ENCODE data around the gene SHKBP1.
A peak's percentile ranks its signal among the peaks of the same experiment; 100 is the strongest.

Gene SHKBP1

GRCh38 chr19:40588926-40589569, 12.4 kb downstream of the SHKBP1 start:
- Histone ChIP-seq H3K4me1 (ENCODE audit: control insufficient read depth, insufficient read depth, low read length) (no peaks in the 10 kb centered on the region; the same call in 1 of the 2 replicates), H3K36me3 (ENCODE audit: control insufficient read depth in 2 of 2, insufficient read depth in 1 of 2, low read length in 2 of 2) (peaks cover 36 to 45% of the 10 kb centered on the region in 2 experiments), H3K27ac (ENCODE audit: extremely low read depth, low read depth, low read length) (no peak overlapping the region), H3K9me3 (ENCODE audit: control insufficient read depth, insufficient read depth, low read depth, low read length) (no peaks in the 10 kb centered on the region), H3K4me3 (ENCODE audit: low read depth, low read length) (no peak overlapping the region)
- ChIA-PET CTCF (interaction anchor here (0.7 to 2.7 kb wide), 5 partner anchors 11 to 46 kb away, joined by 3 to 10 read pairs (median 4); no protein-coding TSS in a partner anchor), POLR2A (interaction anchor here (0.6 kb wide), 1 partner anchor 291 kb away, joined by 4 read pairs; no protein-coding TSS in a partner anchor)
- no peak for TF ChIP-seq ZNF274 (IDR thresholded peaks at IDR 0.05; ENCODE audit: low read length)
- TF ChIP-seq ZNF274 (tag by site-specific recombination; IDR thresholded peaks at IDR 0.05; ENCODE audit: borderline replicate concordance), result no peak
- TF ChIP-seq KLF7 (tag by site-specific recombination; IDR thresholded peaks at IDR 0.05; ENCODE audit: borderline replicate concordance), result no peak
- no peak for TF ChIP-seq ZNF501 (tag by site-specific recombination; IDR thresholded peaks at IDR 0.05)

GRCh38 chr19:40589591-40590429, 13.1 kb downstream of the SHKBP1 start:
- POLR2A ChIA-PET, result interaction anchor here (1.8 kb wide), 1 partner anchor 20 kb away, joined by 4 read pairs; no protein-coding TSS in a partner anchor
- Histone ChIP-seq H3K4me3 (ENCODE audit: low read depth, low read length) (no peak overlapping the region), H3K4me1 (ENCODE audit: control insufficient read depth, insufficient read depth, low read length) (peaks cover 5% of the 10 kb centered on the region; the same call in 1 of the 2 replicates), H3K36me3 (ENCODE audit: control insufficient read depth in 2 of 2, insufficient read depth in 1 of 2, low read length in 2 of 2) (peaks cover 29 to 38% of the 10 kb centered on the region in 2 experiments), H3K9me3 (ENCODE audit: control insufficient read depth, insufficient read depth, low read depth, low read length) (no peaks in the 10 kb centered on the region), H3K27ac (ENCODE audit: extremely low read depth, low read depth, low read length) (no peak overlapping the region)
- CTCF ChIA-PET, result interaction anchor here (0.9 to 2.7 kb wide), 5 partner anchors 13 to 45 kb away, joined by 4 to 10 read pairs (median 5); no protein-coding TSS in a partner anchor
- TF ChIP-seq SP3 (tag by site-specific recombination; IDR thresholded peaks at IDR 0.05) (no peak), ZNF530 (tag by site-specific recombination; IDR thresholded peaks at IDR 0.05; ENCODE audit: low read depth) (no peak), ZBTB8A (tag by site-specific recombination; IDR thresholded peaks at IDR 0.05) (peak; percentile 35; the same call in 1 of the 2 replicates), GLIS1 (tag by site-specific recombination; IDR thresholded peaks at IDR 0.05) (peak; percentile 97), GLIS2 (tag by site-specific recombination; IDR thresholded peaks at IDR 0.05) (peak; percentile 63), ZBTB26 (tag by site-specific recombination; optimal IDR thresholded peaks at IDR 0.05) (no peak), ZBTB17 (tag by site-specific recombination; IDR thresholded peaks at IDR 0.05) (peak; percentile 41; the same call in 1 of the 2 replicates), ZNF404 (tag by site-specific recombination; IDR thresholded peaks at IDR 0.05) (no peak), KLF10 (tag by site-specific recombination; IDR thresholded peaks at IDR 0.05) (no peak), ZNF394 (tag by site-specific recombination; IDR thresholded peaks at IDR 0.05; ENCODE audit: borderline replicate concordance) (peak; percentile 26; the same call in 1 of the 2 replicates), ZNF239 (tag by site-specific recombination; IDR thresholded peaks at IDR 0.05) (no peak), ZNF302 (tag by site-specific recombination; IDR thresholded peaks at IDR 0.05; ENCODE audit: low read depth) (no peak), ZBTB48 (tag by site-specific recombination; IDR thresholded peaks at IDR 0.05) (0 out of 2 replicates have a peak, but pooled peaks have one; percentile 13), ZNF354C (tag by site-specific recombination; IDR thresholded peaks at IDR 0.05; ENCODE audit: borderline replicate concordance, low read depth) (no peak), ZNF768 (tag by site-specific recombination; IDR thresholded peaks at IDR 0.05) (no peak), KLF1 (tag by site-specific recombination; IDR thresholded peaks at IDR 0.05) (no peak), ZNF274 (IDR thresholded peaks at IDR 0.05; ENCODE audit: low read length) (no peak), ZNF274 (tag by site-specific recombination; IDR thresholded peaks at IDR 0.05; ENCODE audit: borderline replicate concordance) (no peak), ZNF701 (tag by site-specific recombination; IDR thresholded peaks at IDR 0.05) (no peak), ZNF24 (tag by site-specific recombination; IDR thresholded peaks at IDR 0.05) (no peak), ZNF600 (tag by site-specific recombination; IDR thresholded peaks at IDR 0.05) (peak; percentile 50; the same call in 1 of the 2 replicates), GFI1B (tag by site-specific recombination; IDR thresholded peaks at IDR 0.05) (no peak), SCRT2 (tag by site-specific recombination; IDR thresholded peaks at IDR 0.05) (no peak), ZNF514 (tag by site-specific recombination; IDR thresholded peaks at IDR 0.05) (no peak), ZNF660 (tag by site-specific recombination; IDR thresholded peaks at IDR 0.05) (no peak), ZNF362 (tag by site-specific recombination; IDR thresholded peaks at IDR 0.05) (no peak), KLF9 (tag by site-specific recombination; IDR thresholded peaks at IDR 0.05; ENCODE audit: low read depth) (no peak), ELK4 (IDR thresholded peaks at IDR 0.05; ENCODE audit: borderline replicate concordance, low read depth, low read length) (no peak), ZNF830 (tag by site-specific recombination; IDR thresholded peaks at IDR 0.05; ENCODE audit: low read depth) (no peak)
